Measurements from ENCODE around the gene ACADM.
"Not testable (repeated sequence)": the region's sequence is repeated elsewhere in the genome, so short reads cannot be mapped to it uniquely, and the experiment has no call there.

Gene ACADM

GRCh38 chr1:75796376-75797272 lies 72.1 kb downstream of the ACADM start, which contains the start of gene MSH4:
MSH4 (plus strand) TSS chr1:75796882; CDS start chr1:75796986, 104 bp downstream.
- no peaks in the 10 kb centered on the region for H3K27me3 ChIP-seq (ENCODE audit: control insufficient read depth, insufficient read depth, low read length)
- no peak within 1 kb of the TSS for H3K9ac ChIP-seq (ENCODE audit: low read depth, low read length)
- H3K4me1 ChIP-seq (ENCODE audit: control insufficient read depth, insufficient read depth, low read length): no peaks in the 10 kb centered on the region
- peaks cover 46% of the 10 kb centered on the region for H3K36me3 ChIP-seq (ENCODE audit: control insufficient read depth, insufficient read depth, low read length)
- H3K9me3 ChIP-seq (ENCODE audit: control insufficient read depth, insufficient read depth, low read length): no peaks in the 10 kb centered on the region
- H3K4me3 ChIP-seq (ENCODE audit: low read depth, low read length): no peak within 1 kb of the TSS

GRCh38 chr1:75797273-75797588 lies 72.7 kb downstream of the ACADM start:
- H3K9me3 ChIP-seq (ENCODE audit: control insufficient read depth, insufficient read depth, low read length): no peaks in the 10 kb centered on the region
- H3K36me3 ChIP-seq (ENCODE audit: control insufficient read depth, insufficient read depth, low read length): peaks cover 40% of the 10 kb centered on the region
- H3K27me3 ChIP-seq (ENCODE audit: control insufficient read depth, insufficient read depth, low read length): no peaks in the 10 kb centered on the region
- no peak overlapping the region for H3K9ac ChIP-seq (ENCODE audit: low read depth, low read length)
- no peak overlapping the region for H3K4me3 ChIP-seq (ENCODE audit: low read depth, low read length)
- no peaks in the 10 kb centered on the region for H3K4me1 ChIP-seq (ENCODE audit: control insufficient read depth, insufficient read depth, low read length)

GRCh38 chr1:75797606-75798216 lies 73.2 kb downstream of the ACADM start:
- Histone ChIP-seq H3K36me3 (ENCODE audit: control insufficient read depth, insufficient read depth, low read length) (peaks cover 35% of the 10 kb centered on the region), H3K9ac (ENCODE audit: low read depth, low read length) (no peak overlapping the region), H3K4me1 (ENCODE audit: control insufficient read depth, insufficient read depth, low read length) (no peaks in the 10 kb centered on the region), H3K27me3 (ENCODE audit: control insufficient read depth, insufficient read depth, low read length) (no peaks in the 10 kb centered on the region), H3K4me3 (ENCODE audit: low read depth, low read length) (no peak overlapping the region), H3K9me3 (ENCODE audit: control insufficient read depth, insufficient read depth, low read length) (no peaks in the 10 kb centered on the region)

- not testable (repeated sequence) for H3K4me1 ChIP-seq (ENCODE audit: control insufficient read depth, insufficient read depth, low read length); H3K9me3 ChIP-seq (ENCODE audit: control insufficient read depth, insufficient read depth, low read length); H3K27me3 ChIP-seq (ENCODE audit: control insufficient read depth, insufficient read depth, low read length); H3K4me3 ChIP-seq (ENCODE audit: low read depth, low read length); H3K36me3 ChIP-seq (ENCODE audit: control insufficient read depth, insufficient read depth, low read length); H3K9ac ChIP-seq (ENCODE audit: low read depth, low read length)
Measured at GRCh38 chr1:75801480-75801879, 77.0 kb downstream of the ACADM start.

- H3K4me1 ChIP-seq (ENCODE audit: control insufficient read depth, insufficient read depth, low read length): no peaks in the 10 kb centered on the region
- H3K4me3 ChIP-seq (ENCODE audit: low read depth, low read length): no peak overlapping the region
- H3K27me3 ChIP-seq (ENCODE audit: control insufficient read depth, insufficient read depth, low read length): no peaks in the 10 kb centered on the region
- H3K9me3 ChIP-seq (ENCODE audit: control insufficient read depth, insufficient read depth, low read length): no peaks in the 10 kb centered on the region
- H3K9ac ChIP-seq (ENCODE audit: low read depth, low read length): no peak overlapping the region
- H3K36me3 ChIP-seq (ENCODE audit: control insufficient read depth, insufficient read depth, low read length): no peaks in the 10 kb centered on the region
Measured at GRCh38 chr1:75808921-75809320, 84.4 kb downstream of the ACADM start.

GRCh38 chr1:75810113-75810512 lies 85.6 kb downstream of the ACADM start:
- H3K9ac ChIP-seq (ENCODE audit: low read depth, low read length); H3K36me3 ChIP-seq (ENCODE audit: control insufficient read depth, insufficient read depth, low read length); H3K4me1 ChIP-seq (ENCODE audit: control insufficient read depth, insufficient read depth, low read length); H3K4me3 ChIP-seq (ENCODE audit: low read depth, low read length); H3K9me3 ChIP-seq (ENCODE audit: control insufficient read depth, insufficient read depth, low read length); H3K27me3 ChIP-seq (ENCODE audit: control insufficient read depth, insufficient read depth, low read length): not testable (repeated sequence)

GRCh38 chr1:75811211-75811981 lies 86.9 kb downstream of the ACADM start:
- Histone ChIP-seq H3K9me3 (ENCODE audit: control insufficient read depth, insufficient read depth, low read length) (no peaks in the 10 kb centered on the region), H3K9ac (ENCODE audit: low read depth, low read length) (no peak overlapping the region), H3K4me1 (ENCODE audit: control insufficient read depth, insufficient read depth, low read length) (no peaks in the 10 kb centered on the region), H3K27me3 (ENCODE audit: control insufficient read depth, insufficient read depth, low read length) (no peaks in the 10 kb centered on the region), H3K4me3 (ENCODE audit: low read depth, low read length) (no peak overlapping the region), H3K36me3 (ENCODE audit: control insufficient read depth, insufficient read depth, low read length) (no peaks in the 10 kb centered on the region)

- Histone ChIP-seq H3K27me3 (ENCODE audit: control insufficient read depth, insufficient read depth, low read length) (no peaks in the 10 kb centered on the region), H3K9me3 (ENCODE audit: control insufficient read depth, insufficient read depth, low read length) (no peaks in the 10 kb centered on the region), H3K4me3 (ENCODE audit: low read depth, low read length) (no peak overlapping the region), H3K4me1 (ENCODE audit: control insufficient read depth, insufficient read depth, low read length) (no peaks in the 10 kb centered on the region), H3K36me3 (ENCODE audit: control insufficient read depth, insufficient read depth, low read length) (no peaks in the 10 kb centered on the region), H3K9ac (ENCODE audit: low read depth, low read length) (no peak overlapping the region)
Measured at GRCh38 chr1:75812065-75812464, 87.6 kb downstream of the ACADM start.
